Prostate gland (tissue), 2 donors: Measurements from ENCODE around the gene CA9.

Source experiments
- CTCF ChIP-seq, 4 experiments: fragments of 200-600 bp in 2 of 4; fragments of 450-650 bp in 2 of 4; sonication (generic) in 2 of 4; IDR thresholded peaks; 1 replicate in 3 of 4; 2 replicates in 1 of 4; pipeline ENCODE4 v1.5.1; 2016 to 2019; ENCODE audit warnings: antibody characterized with exemption in 4 of 4, mild to moderate bottlenecking in 2 of 4, moderate library complexity in 2 of 4
- POLR2A ChIP-seq: fragments of 450-650 bp; IDR thresholded peaks from one replicate; pipeline ENCODE4 v1.6.1; 2016; ENCODE audit warnings: antibody characterized with exemption, mild to moderate bottlenecking
- POLR2AphosphoS5 ChIP-seq: sonication (generic); formaldehyde crosslinking; IDR thresholded peaks from one replicate; pipeline ENCODE4 v1.6.1; 2017; ENCODE audit warnings: antibody characterized with exemption

DNA sequence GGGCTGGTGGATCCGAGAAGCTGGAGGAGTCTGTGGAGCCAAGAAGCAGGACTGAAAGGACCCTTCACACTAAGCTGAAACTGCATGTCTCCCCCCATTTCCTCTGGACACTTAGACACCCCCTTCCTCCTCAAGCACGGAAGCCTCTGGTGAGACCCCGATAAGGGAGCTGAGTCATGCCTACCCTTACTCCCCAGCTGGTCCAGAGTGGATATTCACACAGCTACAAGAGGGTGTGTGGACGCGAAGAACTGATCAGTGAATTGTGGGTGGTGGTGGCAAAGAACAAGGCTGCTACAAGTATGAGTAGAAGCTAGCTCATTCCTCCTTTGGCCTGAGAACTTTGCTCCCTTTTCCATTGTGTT lies 53.9 kb downstream of the CA9 start:
- TF ChIP-seq CTCF (IDR thresholded peaks at IDR 0.05) (no peak), POLR2A (no peak), POLR2AphosphoS5 (no peak)
